DMS53 (cell line): Measurements from ENCODE around the gene SYS1.

ENCODE experiments used
- DNase-seq: peaks from one replicate; lab custom pipeline; 2025; lab: John Stamatoyannopoulos, UW

The SYS1 gene

GRCh38 chr20:45416917-45417316 is 54.0 kb downstream of the SYS1 start:
- DNase-seq: no peak
